Thyroid gland (tissue), 4 donors: Measurements from ENCODE around the gene ENOX1.

Experiments used
- CTCF ChIP-seq, 6 experiments: fragments of 200-600 bp in 3 of 6; fragments of 450-650 bp in 3 of 6; sonication (generic) in 3 of 6; IDR thresholded peaks; one replicate each; pipeline ENCODE4 v1.5.1; 2016 to 2019; ENCODE audit warnings: antibody characterized with exemption in 6 of 6, mild to moderate bottlenecking in 2 of 6, inconsistent platforms in 1 of 6, moderate library complexity in 1 of 6
- POLR2A ChIP-seq, 2 donors: fragments of 450-650 bp; IDR thresholded peaks; one replicate each; pipeline ENCODE4 v1.6.1; 2017; ENCODE audit warnings: antibody characterized with exemption in 2 of 2, mild to moderate bottlenecking in 2 of 2, moderate library complexity in 1 of 2

GRCh38 chr13:43223216-43223615 lies 563.6 kb downstream of the ENOX1 start:
- TF ChIP-seq CTCF (IDR thresholded peaks at IDR 0.05) (no peak), POLR2A (IDR thresholded peaks at IDR 0.05) (no peak)
